ENCODE results near the gene DLG2.
A peak's percentile ranks its signal among the peaks of the same experiment; 100 is the strongest.

DLG2 gene

GRCh38 chr11:83852012-83852411, 1775.1 kb downstream of the DLG2 start:
- TF ChIP-seq CTCF (IDR thresholded peaks at IDR 0.05), result no peak

GRCh38 chr11:83847467-83848034, 1779.6 kb downstream of the DLG2 start:
- no peak for TF ChIP-seq CTCF (IDR thresholded peaks at IDR 0.05)

- TF ChIP-seq CTCF (IDR thresholded peaks at IDR 0.05), result no peak
These were observed 1781.3 kb downstream of the DLG2 start for GRCh38 chr11:83845797-83846196.

- TF ChIP-seq CTCF (IDR thresholded peaks at IDR 0.05), result no peak
These were observed 1786.8 kb downstream of the DLG2 start for GRCh38 chr11:83840326-83840725.

GRCh38 chr11:83836883-83837654, 1790.1 kb downstream of the DLG2 start:
- peak; percentile 81 for TF ChIP-seq CTCF (IDR thresholded peaks at IDR 0.05)

GRCh38 chr11:83836065-83836464, 1791.1 kb downstream of the DLG2 start:
- no peak for TF ChIP-seq CTCF (IDR thresholded peaks at IDR 0.05)

GRCh38 chr11:83835423-83835822, 1791.7 kb downstream of the DLG2 start:
- no peak for TF ChIP-seq CTCF (IDR thresholded peaks at IDR 0.05)

Data from LNCAP (cell line).